ENCODE data around the gene TRIO. TPM values are rescaled to one million over a fixed set of nuclear protein-coding genes. Genes with fewer than 3 reads are reported as not detected.

The TRIO gene
- total and polyA plus RNA-seq, 2 of the 8 experiments (the other 6 are each of a cell fraction or from before 2014, with no cell fraction given) = 35.1 to 69.1 TPM

GRCh38 chr5:14557791-14558415 is 414.8 kb downstream of the TRIO start:
- H3K9me3 ChIP-seq (ENCODE audit: insufficient read depth in 2 of 2, low read depth in 1 of 2, low read length in 1 of 2) = no peaks in the 10 kb centered on the region
- WGBS, 2 experiments (ENCODE audit: extremely low coverage in 1 of 2, insufficient coverage in 1 of 2, insufficient read length in 1 of 2, insufficient replicate concordance in 2 of 2, low coverage in 1 of 2, low lambda C conversion rate in 2 of 2, missing lambda C conversion rate in 1 of 2) = 88% methylated on average over 8 of the region's 8 CpGs; no CpG with 5 or more reads in 1 of the 2 experiments

More at GRCh38 chr5:14557791-14558415, 414.8 kb downstream of the TRIO start:
- DNase-seq (ENCODE audit: low read depth in 1 of 2, low spot score in 2 of 2) (no peak), FAIRE-seq (no peak)
- Histone ChIP-seq H2BK120ac (replicated peaks; ENCODE audit: low read depth, low read length) (no peak overlapping the region), H3K14ac (ENCODE audit: insufficient read length) (no peak overlapping the region), H3K23ac (ENCODE audit: insufficient read length) (no peak overlapping the region), H3K27me3 (replicated peaks in 1 of 4; ENCODE audit: control insufficient read depth in 3 of 4, extremely low read depth in 1 of 4, insufficient read depth in 3 of 4, low read length in 3 of 4) (no peaks in the 10 kb centered on the region), H3K4me2 (ENCODE audit: insufficient read depth in 1 of 2, low read depth in 2 of 2, low read length in 2 of 2) (no peak overlapping the region), H3K56ac (replicated peaks; ENCODE audit: insufficient read length, low read depth, low read length) (no peak overlapping the region), H3K27ac (ENCODE audit: low read depth, low read length) (no peak overlapping the region), H2BK5ac (ENCODE audit: low read depth, low read length) (no peak overlapping the region), H3K79me2 (ENCODE audit: control insufficient read depth in 1 of 2, insufficient read depth in 2 of 2, low read length in 2 of 2) (no peaks in the 10 kb centered on the region), H3K36me3 (ENCODE audit: control insufficient read depth in 2 of 4, insufficient read depth in 4 of 4, low read length in 3 of 4) (no peaks in the 10 kb centered on the region), H3K4ac (replicated peaks; ENCODE audit: insufficient read length, low read depth, low read length) (no peak overlapping the region), H3K23me2 (ENCODE audit: low read depth, low read length) (no peaks in the 10 kb centered on the region), H2AK5ac (ENCODE audit: low read depth, low read length) (no peak overlapping the region), H3K9ac (replicated peaks in 1 of 4; ENCODE audit: extremely low read depth in 1 of 4, low read depth in 3 of 4, low read length in 3 of 4) (no peak overlapping the region), H3K18ac (ENCODE audit: extremely low read depth, low read length) (no peak overlapping the region), H2BK15ac (ENCODE audit: low read length) (no peak overlapping the region), H2BK20ac (ENCODE audit: low read length) (no peak overlapping the region), H4K20me1 (replicated peaks in 1 of 2; ENCODE audit: control insufficient read depth in 1 of 2, insufficient read depth in 2 of 2, low read length in 2 of 2) (no peaks in the 10 kb centered on the region), H4K91ac (replicated peaks; ENCODE audit: insufficient read length, low read length) (no peak overlapping the region), H4K8ac (ENCODE audit: extremely low read depth, insufficient read depth, low read length) (no peak overlapping the region), H2AFZ (ENCODE audit: low read length) (no peak overlapping the region), H3K4me3 (ENCODE audit: extremely low read depth in 1 of 4, insufficient read depth in 2 of 4, low read depth in 3 of 4, low read length in 4 of 4) (no peak overlapping the region), H3K4me1 (replicated peaks in 1 of 4; ENCODE audit: control insufficient read depth in 3 of 4, insufficient read depth in 4 of 4, low read length in 3 of 4) (no peaks in the 10 kb centered on the region), H3K79me1 (ENCODE audit: low read depth, low read length) (no peaks in the 10 kb centered on the region), H4K5ac (ENCODE audit: insufficient read length, low read depth, low read length) (no peak overlapping the region), H2BK12ac (ENCODE audit: low read depth, low read length) (no peak overlapping the region)
- TF ChIP-seq ASH2L (IDR thresholded peaks at IDR 0.05; ENCODE audit: low read length) (no peak), MAX (IDR thresholded peaks at IDR 0.05) (no peak), TAF7 (optimal IDR thresholded peaks at IDR 0.05; ENCODE audit: borderline replicate concordance, low read depth, low read length) (no peak), POLR2A (IDR thresholded peaks at IDR 0.05; ENCODE audit: control extremely low read depth in 1 of 2, low read depth in 2 of 2, low read length in 2 of 2) (no peak), POU5F1 (IDR thresholded peaks at IDR 0.05; ENCODE audit: low read depth, low read length) (no peak), TCF12 (IDR thresholded peaks at IDR 0.05; ENCODE audit: low read depth, low read length) (no peak), RBBP5 (IDR thresholded peaks at IDR 0.05; ENCODE audit: borderline replicate concordance, low read depth, low read length) (no peak), CHD2 (IDR thresholded peaks at IDR 0.05; ENCODE audit: low read length) (no peak), SIN3A (conservative IDR thresholded peaks at IDR 0.05 in 1 of 2, IDR thresholded peaks at IDR 0.05 in 1 of 2; ENCODE audit: low read depth in 1 of 2, low read length in 2 of 2) (no peak), SUZ12 (IDR thresholded peaks at IDR 0.05; ENCODE audit: low read length) (no peak), RNF2 (IDR thresholded peaks at IDR 0.05; ENCODE audit: borderline replicate concordance, low read depth, low read length, missing control alignments, poor library complexity, severe bottlenecking) (no peak)
- POLR2A ChIA-PET (ENCODE audit: partially characterized antibody) = no interaction called here
- CTCF ChIA-PET (ENCODE audit: partially characterized antibody) = no interaction called here
